ENCODE data around the gene KIDINS220.
"Not testable (repeated sequence)": the region's sequence is repeated elsewhere in the genome, so short reads cannot be mapped to it uniquely, and the experiment has no call there.

Gene KIDINS220

DNA sequence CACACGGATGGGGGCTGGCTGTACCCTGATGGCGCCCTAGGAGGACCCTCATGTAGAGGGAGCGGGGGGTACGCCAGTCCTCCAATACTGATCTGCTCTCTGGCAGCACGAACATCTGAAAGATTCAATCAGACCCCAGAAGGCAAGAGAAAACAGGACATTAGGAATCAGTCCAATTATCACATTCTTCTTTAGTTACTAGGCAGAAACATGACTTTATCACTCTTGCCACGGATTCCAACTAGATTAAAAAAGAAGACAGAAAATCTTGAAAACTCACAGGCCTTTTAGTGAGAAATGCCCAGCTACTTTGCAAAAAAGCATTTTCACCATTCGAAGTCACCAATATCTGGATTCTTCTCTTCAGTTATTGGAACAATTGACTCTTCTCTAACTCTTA is 87.2 kb downstream of the KIDINS220 start:
- Histone ChIP-seq H3K9me3 (ENCODE audit: low read length) (no peaks in the 10 kb centered on the region), H3K27me3 (ENCODE audit: insufficient read depth, low read length) (no peaks in the 10 kb centered on the region), H3K4me3 (ENCODE audit: low read length) (no peak overlapping the region), H3K36me3 (ENCODE audit: insufficient read depth, low read length) (peaks cover 19% of the 10 kb centered on the region), H2AFZ (ENCODE audit: low read depth, low read length) (no peak overlapping the region), H3K4me1 (ENCODE audit: insufficient read depth, low read length) (peaks cover 9% of the 10 kb centered on the region)

DNA sequence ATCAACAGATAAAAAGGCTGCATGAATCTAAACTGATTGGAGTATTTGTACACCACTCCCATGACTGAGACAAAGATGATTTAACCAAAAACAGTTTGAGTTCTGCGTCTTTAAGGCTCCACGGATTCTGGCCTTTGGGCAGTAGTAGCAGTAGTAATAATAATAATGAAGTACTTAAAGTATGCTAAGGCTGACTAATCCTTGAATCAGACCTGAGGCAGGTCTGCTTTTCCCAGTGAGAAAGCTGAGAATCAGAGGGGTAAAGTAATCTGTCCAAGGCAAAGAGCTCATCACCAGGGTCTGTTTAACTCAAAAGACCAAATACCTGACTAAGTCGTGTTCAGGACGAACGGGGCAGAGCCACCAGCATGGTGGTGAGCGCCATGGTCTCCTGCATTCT is 94.2 kb downstream of the KIDINS220 start:
- no peaks in the 10 kb centered on the region for H3K9me3 ChIP-seq (ENCODE audit: low read length)
- H3K4me1 ChIP-seq (ENCODE audit: insufficient read depth, low read length): no peaks in the 10 kb centered on the region
- peaks cover 37% of the 10 kb centered on the region for H3K36me3 ChIP-seq (ENCODE audit: insufficient read depth, low read length)
- no peaks in the 10 kb centered on the region for H3K27me3 ChIP-seq (ENCODE audit: insufficient read depth, low read length)
- no peak overlapping the region for H2AFZ ChIP-seq (ENCODE audit: low read depth, low read length)
- no peak overlapping the region for H3K4me3 ChIP-seq (ENCODE audit: low read length)

DNA sequence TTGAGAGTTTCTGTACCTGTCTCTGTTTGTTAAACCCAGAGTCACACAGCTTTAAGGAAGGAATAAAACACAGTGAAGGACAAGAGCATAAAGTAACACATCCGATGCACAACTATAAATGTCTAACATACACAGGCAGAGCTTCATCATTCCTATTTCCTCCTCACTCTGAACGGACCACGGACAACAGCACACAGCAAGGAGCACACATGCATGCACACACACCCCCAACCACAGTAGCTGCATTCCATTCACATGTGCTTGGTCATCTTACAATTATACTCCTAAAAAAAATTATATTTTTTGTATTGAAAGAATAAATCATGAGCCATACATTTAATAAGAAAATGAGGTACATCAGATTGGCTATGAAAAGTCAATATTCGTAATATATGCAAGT is 97.3 kb downstream of the KIDINS220 start:
- Histone ChIP-seq H3K9me3 (ENCODE audit: low read length) (no peaks in the 10 kb centered on the region), H3K4me3 (ENCODE audit: low read length) (no peak overlapping the region), H2AFZ (ENCODE audit: low read depth, low read length) (no peak overlapping the region), H3K4me1 (ENCODE audit: insufficient read depth, low read length) (no peaks in the 10 kb centered on the region), H3K36me3 (ENCODE audit: insufficient read depth, low read length) (peaks cover 45% of the 10 kb centered on the region), H3K27me3 (ENCODE audit: insufficient read depth, low read length) (no peaks in the 10 kb centered on the region)

DNA sequence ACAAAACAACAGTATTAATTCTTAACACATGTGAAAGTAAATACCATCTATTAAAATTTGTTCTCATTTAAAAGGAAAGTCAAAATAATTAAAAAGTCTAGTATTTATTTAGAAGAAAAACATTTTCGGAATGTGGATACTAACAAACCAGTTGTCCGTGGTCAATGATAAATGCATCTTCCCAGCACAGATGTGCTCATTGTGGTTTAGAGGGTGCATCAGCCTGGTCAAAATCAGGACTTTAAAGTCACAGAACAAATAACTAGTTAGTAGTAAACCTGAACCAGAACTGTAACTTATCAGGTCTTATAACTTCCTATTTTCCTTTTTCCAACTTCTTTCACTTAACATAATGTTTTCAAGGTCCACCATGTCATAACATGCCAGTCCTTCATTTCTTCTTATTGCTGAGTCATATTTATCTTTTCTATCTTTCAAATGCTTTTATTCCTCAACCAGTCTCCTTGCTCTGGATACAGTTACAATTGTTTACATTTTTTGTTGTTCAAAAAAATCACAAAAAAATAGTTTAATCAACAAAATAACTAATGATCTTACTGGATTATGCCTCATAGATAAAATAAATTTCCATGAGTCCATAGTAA is 99.7 kb downstream of the KIDINS220 start:
- H3K36me3 ChIP-seq (ENCODE audit: insufficient read depth, low read length): peaks cover 55% of the 10 kb centered on the region
- no peaks in the 10 kb centered on the region for H3K27me3 ChIP-seq (ENCODE audit: insufficient read depth, low read length)
- H3K4me3 ChIP-seq (ENCODE audit: low read length): no peak overlapping the region
- no peaks in the 10 kb centered on the region for H3K4me1 ChIP-seq (ENCODE audit: insufficient read depth, low read length)
- H3K9me3 ChIP-seq (ENCODE audit: low read length): peaks cover 2% of the 10 kb centered on the region
- no peak overlapping the region for H2AFZ ChIP-seq (ENCODE audit: low read depth, low read length)

DNA sequence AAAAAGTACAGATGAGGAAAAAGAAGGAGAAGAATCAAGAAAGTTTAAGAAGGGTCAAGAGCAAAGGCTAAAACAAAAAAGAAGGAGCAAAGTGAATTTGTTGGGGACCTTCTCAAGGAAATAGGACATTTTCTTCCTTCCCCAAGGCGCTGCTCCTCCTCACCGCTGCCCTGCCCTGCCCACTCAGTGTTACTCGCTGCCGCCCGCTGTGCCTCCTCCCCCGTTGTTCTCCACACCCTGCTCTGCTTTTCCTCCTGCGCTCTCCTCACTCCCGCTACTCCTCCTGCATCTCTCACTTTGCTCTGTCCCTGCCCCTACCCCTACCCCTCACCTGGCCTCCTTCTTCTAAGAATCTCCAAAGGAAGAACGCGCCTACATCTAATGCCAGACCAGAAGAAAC is 104.8 kb downstream of the KIDINS220 start:
- no peaks in the 10 kb centered on the region for H3K27me3 ChIP-seq (ENCODE audit: insufficient read depth, low read length)
- no peak overlapping the region for H2AFZ ChIP-seq (ENCODE audit: low read depth, low read length)
- no peak overlapping the region for H3K4me3 ChIP-seq (ENCODE audit: low read length)
- H3K9me3 ChIP-seq (ENCODE audit: low read length): peaks cover 2% of the 10 kb centered on the region
- H3K36me3 ChIP-seq (ENCODE audit: insufficient read depth, low read length): peaks cover 77% of the 10 kb centered on the region
- no peaks in the 10 kb centered on the region for H3K4me1 ChIP-seq (ENCODE audit: insufficient read depth, low read length)

DNA sequence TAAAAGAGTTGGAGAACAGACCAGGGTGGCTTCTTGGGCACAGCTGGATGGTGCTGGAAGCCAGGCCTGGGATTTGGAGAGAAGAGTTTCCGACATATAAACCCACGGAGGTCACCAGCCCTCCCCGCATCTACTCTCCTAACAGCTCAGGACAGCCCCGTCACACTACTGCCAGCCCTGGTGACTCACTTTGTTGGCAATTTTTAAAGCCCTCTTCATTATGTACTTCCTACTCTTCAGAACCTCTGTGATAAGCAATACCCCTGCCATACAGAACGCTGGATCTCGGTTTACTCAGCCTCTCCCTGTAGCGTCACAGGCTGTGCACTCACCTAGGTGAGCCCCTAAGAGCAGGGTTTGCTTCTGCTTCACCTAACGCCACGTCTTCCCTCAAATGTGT is 107.5 kb downstream of the KIDINS220 start:
- no peaks in the 10 kb centered on the region for H3K4me1 ChIP-seq (ENCODE audit: insufficient read depth, low read length)
- peaks cover 2% of the 10 kb centered on the region for H3K9me3 ChIP-seq (ENCODE audit: low read length)
- no peak overlapping the region for H3K4me3 ChIP-seq (ENCODE audit: low read length)
- no peak overlapping the region for H2AFZ ChIP-seq (ENCODE audit: low read depth, low read length)
- no peaks in the 10 kb centered on the region for H3K27me3 ChIP-seq (ENCODE audit: insufficient read depth, low read length)
- H3K36me3 ChIP-seq (ENCODE audit: insufficient read depth, low read length): peaks cover 58% of the 10 kb centered on the region

DNA sequence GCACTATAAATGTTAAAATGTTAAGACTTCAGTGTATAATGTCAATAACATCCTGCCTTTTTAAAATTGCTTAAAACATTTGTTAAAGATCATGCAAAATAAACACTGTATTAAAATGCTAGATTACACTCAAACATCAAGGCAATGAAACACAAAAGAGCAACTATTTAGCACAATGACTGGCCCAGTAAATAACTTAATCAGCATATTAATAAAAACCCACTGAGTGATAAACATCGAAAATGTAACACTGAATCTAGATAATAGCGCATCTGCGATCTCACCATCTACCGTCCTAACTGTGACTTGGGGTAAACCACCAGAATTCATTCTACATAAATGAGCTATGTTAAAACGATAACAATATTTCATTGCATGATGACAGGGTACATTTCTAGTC is 108.3 kb downstream of the KIDINS220 start:
- not testable (repeated sequence) for H3K4me3 ChIP-seq (ENCODE audit: low read length); H3K9me3 ChIP-seq (ENCODE audit: low read length); H2AFZ ChIP-seq (ENCODE audit: low read depth, low read length); H3K27me3 ChIP-seq (ENCODE audit: insufficient read depth, low read length); H3K4me1 ChIP-seq (ENCODE audit: insufficient read depth, low read length)
- peaks cover 51% of the 10 kb centered on the region for H3K36me3 ChIP-seq (ENCODE audit: insufficient read depth, low read length)

DNA sequence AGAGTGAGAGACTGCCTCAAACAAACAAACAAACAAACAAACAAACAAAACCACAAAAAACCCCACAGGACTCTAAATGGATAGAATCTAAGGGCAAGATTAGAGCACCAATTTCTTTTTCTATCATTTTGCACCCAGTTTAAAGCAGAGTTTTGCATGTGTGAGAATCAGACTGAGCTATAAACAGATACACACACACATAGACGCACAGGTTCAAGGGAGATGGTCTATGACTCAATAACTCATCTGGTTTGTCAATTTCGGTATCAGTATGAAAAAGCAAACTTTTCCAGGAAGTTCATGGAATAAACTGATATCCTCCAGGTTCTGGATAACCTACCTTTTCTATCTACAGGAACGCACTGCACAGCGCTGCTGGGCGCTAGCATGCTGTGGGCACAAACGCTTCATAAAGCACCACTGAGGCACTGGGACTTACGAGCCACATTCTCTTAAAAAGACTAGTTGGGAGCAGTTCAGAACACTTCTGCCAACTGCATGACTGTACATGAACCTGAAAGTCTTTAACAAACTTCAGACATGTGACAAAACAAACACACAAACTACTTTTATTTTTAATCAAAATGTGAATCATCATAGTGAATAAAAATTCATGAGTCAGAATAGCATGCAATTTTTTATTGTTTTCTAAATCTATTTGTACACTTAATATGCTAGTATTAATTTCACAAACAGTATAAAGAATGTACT is 109.0 kb downstream of the KIDINS220 start:
- H2AFZ ChIP-seq (ENCODE audit: low read depth, low read length): no peak overlapping the region
- H3K36me3 ChIP-seq (ENCODE audit: insufficient read depth, low read length): peaks cover 44% of the 10 kb centered on the region
- H3K4me3 ChIP-seq (ENCODE audit: low read length): no peak overlapping the region
- H3K27me3 ChIP-seq (ENCODE audit: insufficient read depth, low read length): no peaks in the 10 kb centered on the region
- H3K4me1 ChIP-seq (ENCODE audit: insufficient read depth, low read length): no peaks in the 10 kb centered on the region
- peaks cover 2% of the 10 kb centered on the region for H3K9me3 ChIP-seq (ENCODE audit: low read length)

DNA sequence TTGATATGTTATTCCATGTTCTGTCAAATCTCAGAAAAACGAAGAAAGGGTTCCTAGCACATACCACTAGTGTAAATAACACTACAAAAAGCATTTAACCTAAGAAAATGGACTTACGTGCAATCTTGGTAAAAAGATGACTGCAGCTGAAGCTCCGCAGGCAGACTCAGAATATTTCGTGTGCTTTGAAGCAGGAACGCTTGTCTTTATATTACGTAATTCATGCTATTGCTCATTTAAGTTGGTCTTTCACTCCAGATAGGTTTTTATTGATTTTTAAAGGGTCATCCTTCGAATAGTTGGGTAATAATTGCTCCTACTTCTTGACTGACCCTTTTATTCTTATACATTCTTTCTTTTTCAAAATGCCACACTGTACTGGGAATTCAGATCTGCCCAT is 111.6 kb downstream of the KIDINS220 start:
- Histone ChIP-seq H3K36me3 (ENCODE audit: insufficient read depth, low read length) (peaks cover 22% of the 10 kb centered on the region), H3K4me3 (ENCODE audit: low read length) (no peak overlapping the region), H2AFZ (ENCODE audit: low read depth, low read length) (no peak overlapping the region)

DNA sequence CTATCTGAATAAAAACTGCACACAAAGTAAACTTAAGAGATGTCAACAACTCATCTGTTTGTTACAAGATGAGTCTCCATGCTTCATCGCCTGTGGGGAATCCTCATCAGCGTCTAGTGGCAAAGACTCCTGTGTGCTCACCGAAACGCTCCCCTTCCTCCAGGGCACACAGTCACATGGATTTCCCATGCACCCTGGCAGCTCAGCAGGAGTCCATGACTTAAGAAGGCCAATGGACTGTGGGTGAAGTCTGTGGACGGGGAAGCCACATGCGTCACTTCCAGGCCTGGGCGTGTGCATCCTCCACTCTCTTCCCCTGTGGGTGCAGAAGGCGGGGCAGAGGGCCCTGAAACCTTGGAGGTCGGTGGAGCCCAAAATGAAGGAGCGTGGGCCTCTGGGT is 114.4 kb downstream of the KIDINS220 start:
- Histone ChIP-seq H2AFZ (ENCODE audit: low read depth, low read length) (no peak overlapping the region), H3K36me3 (ENCODE audit: insufficient read depth, low read length) (no peaks in the 10 kb centered on the region), H3K4me3 (ENCODE audit: low read length) (no peak overlapping the region), H3K9me3 (ENCODE audit: low read length) (no peaks in the 10 kb centered on the region), H3K4me1 (ENCODE audit: insufficient read depth, low read length) (no peaks in the 10 kb centered on the region), H3K27me3 (ENCODE audit: insufficient read depth, low read length) (no peaks in the 10 kb centered on the region)

More for the DNA sequence above, 111.6 kb downstream of the KIDINS220 start:
- Histone ChIP-seq H3K27me3 (ENCODE audit: insufficient read depth, low read length) (no peaks in the 10 kb centered on the region), H3K4me1 (ENCODE audit: insufficient read depth, low read length) (no peaks in the 10 kb centered on the region), H3K9me3 (ENCODE audit: low read length) (no peaks in the 10 kb centered on the region)

DNA sequence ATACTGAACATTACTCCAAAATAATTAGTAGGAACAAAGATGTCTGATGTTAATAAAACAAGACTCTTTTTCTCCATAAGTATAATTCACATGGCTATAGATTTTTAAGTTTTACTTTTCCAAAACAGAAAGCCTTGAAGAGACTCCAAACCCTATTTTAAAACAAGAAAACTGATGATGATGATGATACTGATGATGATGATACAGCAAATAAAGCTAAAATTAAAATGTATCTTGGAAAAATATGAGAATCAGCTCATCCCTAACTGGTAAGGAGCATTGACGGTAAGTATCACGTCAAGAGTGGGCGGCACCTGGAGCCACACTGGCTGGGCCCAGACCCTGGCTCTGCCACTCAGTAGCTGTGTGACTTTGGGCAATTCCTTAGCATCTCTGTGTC is 116.0 kb downstream of the KIDINS220 start:
- Histone ChIP-seq H3K27me3 (ENCODE audit: insufficient read depth, low read length) (no peaks in the 10 kb centered on the region), H3K36me3 (ENCODE audit: insufficient read depth, low read length) (no peaks in the 10 kb centered on the region), H3K4me1 (ENCODE audit: insufficient read depth, low read length) (no peaks in the 10 kb centered on the region), H3K4me3 (ENCODE audit: low read length) (no peak overlapping the region), H2AFZ (ENCODE audit: low read depth, low read length) (no peak overlapping the region), H3K9me3 (ENCODE audit: low read length) (no peaks in the 10 kb centered on the region)

DNA sequence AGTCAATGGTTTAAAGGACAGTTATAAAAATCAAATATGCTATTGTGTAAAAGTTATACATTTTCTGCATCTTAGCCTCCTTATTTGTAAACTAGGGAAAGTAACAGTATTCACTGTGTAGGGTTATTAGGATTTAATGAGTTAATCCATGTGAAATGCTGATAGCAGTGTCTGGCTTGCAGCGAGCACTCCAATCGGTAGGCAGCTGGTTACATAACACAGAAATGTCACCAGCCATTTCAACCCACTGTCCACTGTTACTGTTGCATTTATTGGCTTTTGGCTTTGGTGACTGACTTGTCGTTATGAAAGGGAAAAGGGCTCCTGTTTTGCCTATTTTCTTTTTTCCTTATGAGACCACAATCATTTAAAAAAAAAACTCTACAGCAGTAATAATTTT is 116.7 kb downstream of the KIDINS220 start:
- no peaks in the 10 kb centered on the region for H3K36me3 ChIP-seq (ENCODE audit: insufficient read depth, low read length)
- H3K4me1 ChIP-seq (ENCODE audit: insufficient read depth, low read length): no peaks in the 10 kb centered on the region
- H3K9me3 ChIP-seq (ENCODE audit: low read length): no peaks in the 10 kb centered on the region
- H3K27me3 ChIP-seq (ENCODE audit: insufficient read depth, low read length): no peaks in the 10 kb centered on the region
- H3K4me3 ChIP-seq (ENCODE audit: low read length): no peak overlapping the region
- no peak overlapping the region for H2AFZ ChIP-seq (ENCODE audit: low read depth, low read length)

DNA sequence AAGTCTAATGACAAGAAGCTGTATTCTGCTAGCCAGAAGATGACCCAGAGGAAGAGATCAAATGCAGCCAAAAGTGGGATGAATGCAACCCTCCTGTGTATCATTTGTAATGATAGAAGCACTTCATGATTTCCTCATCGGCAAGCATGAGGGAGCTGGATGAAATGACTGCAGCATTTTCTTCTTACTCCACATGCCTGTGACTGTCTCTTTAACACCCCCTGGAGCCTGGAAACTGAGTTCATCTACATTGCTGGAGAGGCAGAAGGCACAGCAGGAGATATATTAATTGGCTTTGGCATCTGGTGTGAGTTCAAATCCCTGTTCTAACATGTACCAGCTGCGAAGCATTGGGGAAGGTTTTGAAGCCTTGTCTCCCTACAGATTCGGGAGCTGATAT is 117.9 kb downstream of the KIDINS220 start:
- H2AFZ ChIP-seq (ENCODE audit: low read depth, low read length): no peak overlapping the region
- no peaks in the 10 kb centered on the region for H3K36me3 ChIP-seq (ENCODE audit: insufficient read depth, low read length)
- no peaks in the 10 kb centered on the region for H3K9me3 ChIP-seq (ENCODE audit: low read length)
- no peaks in the 10 kb centered on the region for H3K27me3 ChIP-seq (ENCODE audit: insufficient read depth, low read length)
- H3K4me3 ChIP-seq (ENCODE audit: low read length): no peak overlapping the region
- no peaks in the 10 kb centered on the region for H3K4me1 ChIP-seq (ENCODE audit: insufficient read depth, low read length)

DNA sequence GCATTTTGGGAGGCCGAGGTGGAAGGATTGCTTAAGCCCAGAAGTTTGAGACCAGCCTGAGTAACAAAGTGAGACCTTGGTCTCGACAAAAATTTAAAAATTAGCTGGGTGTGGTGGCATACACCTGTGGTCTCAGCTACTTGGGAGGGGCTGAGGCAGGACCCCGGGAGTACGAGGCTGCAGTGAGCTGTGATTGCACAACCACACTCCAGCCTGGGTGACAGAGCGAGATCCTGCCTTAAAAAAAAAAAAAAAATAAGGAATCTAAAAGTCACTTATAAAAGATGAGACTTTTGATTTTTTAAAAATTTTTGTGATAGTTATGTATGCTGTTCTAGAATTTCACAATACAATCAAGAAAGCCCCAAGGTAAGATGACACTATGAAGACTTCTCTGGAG is 122.4 kb downstream of the KIDINS220 start:
- no peak overlapping the region for H3K4me3 ChIP-seq (ENCODE audit: low read length)
- no peak overlapping the region for H2AFZ ChIP-seq (ENCODE audit: low read depth, low read length)
- no peaks in the 10 kb centered on the region for H3K4me1 ChIP-seq (ENCODE audit: insufficient read depth, low read length)
- H3K36me3 ChIP-seq (ENCODE audit: insufficient read depth, low read length): no peaks in the 10 kb centered on the region
- H3K9me3 ChIP-seq (ENCODE audit: low read length): no peaks in the 10 kb centered on the region
- no peaks in the 10 kb centered on the region for H3K27me3 ChIP-seq (ENCODE audit: insufficient read depth, low read length)
